RWPE2 (cell line): ENCODE results near the gene G3BP1.
A peak's percentile ranks its signal among the peaks of the same experiment; 100 is the strongest.

ENCODE experiments used
- ATAC-seq: fragments of 200-7000 bp; cut with Tn5 transposase; 3 replicates; pipeline ENCODE4 v1.9.1; 2021; ENCODE audit warnings: low read depth
- DNase-seq: peaks from one replicate; pipeline ENCODE4 v3.0.0-alpha.2; 2020; ENCODE audit warnings: low spot score
- H3K27ac ChIP-seq: fragments of 450-650 bp; 2 replicates; pipeline ENCODE4 v1.5.1; 2017; ENCODE audit warnings: mild to moderate bottlenecking; ENCODE audit not compliant: poor library complexity, severe bottlenecking
- H3K27me3 ChIP-seq: fragments of 250-450 bp; sonication (Bioruptor Pico); 2 replicates; pipeline ENCODE4 v1.5.1; 2021; ENCODE audit warnings: mild to moderate bottlenecking, moderate library complexity; ENCODE audit not compliant: insufficient read depth, poor library complexity, severe bottlenecking
- H3K36me3 ChIP-seq: fragments of 250-450 bp; sonication (Bioruptor Pico); 2 replicates; pipeline ENCODE4 v1.5.1; 2020; ENCODE audit warnings: low read depth, mild to moderate bottlenecking, moderate library complexity
- H3K4me1 ChIP-seq: fragments of 250-450 bp; sonication (Bioruptor Pico); 2 replicates; pipeline ENCODE4 v1.5.1; 2021; ENCODE audit warnings: mild to moderate bottlenecking, moderate library complexity; ENCODE audit not compliant: insufficient read depth, poor library complexity, severe bottlenecking
- H3K4me3 ChIP-seq: fragments of 250-450 bp; sonication (Bioruptor Pico); 2 replicates; pipeline ENCODE4 v1.5.1; 2021; ENCODE audit warnings: mild to moderate bottlenecking, moderate library complexity; ENCODE audit not compliant: severe bottlenecking
- H3K9me3 ChIP-seq: fragments of 250-450 bp; sonication (Bioruptor Pico); 2 replicates; pipeline ENCODE4 v1.5.1; 2021; ENCODE audit warnings: mild to moderate bottlenecking, moderate library complexity; ENCODE audit not compliant: severe bottlenecking
- CTCF ChIP-seq: fragments of 450-650 bp; IDR thresholded peaks from one replicate; pipeline ENCODE4 v1.5.1; 2017; ENCODE audit warnings: mild to moderate bottlenecking, moderate library complexity; ENCODE audit not compliant: poor library complexity, severe bottlenecking

The G3BP1 gene

GRCh38 chr5:151733358-151734063 lies 38.2 kb upstream of the G3BP1 start:
- no peak overlapping the region for H3K4me3 ChIP-seq
- H3K27me3 ChIP-seq: no peaks in the 10 kb centered on the region
- DNase-seq (no peak), ATAC-seq (no peak)
- no peaks in the 10 kb centered on the region for H3K9me3 ChIP-seq
- no peak overlapping the region for H3K27ac ChIP-seq
- H3K4me1 ChIP-seq: no peaks in the 10 kb centered on the region
- H3K36me3 ChIP-seq: no peaks in the 10 kb centered on the region
- TF ChIP-seq CTCF: no peak

- no peak for TF ChIP-seq CTCF
Measured at GRCh38 chr5:151734064-151734408, 37.7 kb upstream of the G3BP1 start.

GRCh38 chr5:151735646-151736045 lies 36.1 kb upstream of the G3BP1 start:
- Histone ChIP-seq H3K27ac (no peak overlapping the region), H3K9me3 (no peaks in the 10 kb centered on the region), H3K4me3 (no peak overlapping the region), H3K4me1 (peaks cover 12% of the 10 kb centered on the region), H3K27me3 (no peaks in the 10 kb centered on the region), H3K36me3 (no peaks in the 10 kb centered on the region)
- TF ChIP-seq CTCF: no peak
- no peak for ATAC-seq
- no peak for DNase-seq

More at GRCh38 chr5:151734064-151734408, 37.7 kb upstream of the G3BP1 start:
- no peak for DNase-seq
- Histone ChIP-seq H3K27ac (no peak overlapping the region), H3K4me3 (no peak overlapping the region), H3K4me1 (no peaks in the 10 kb centered on the region), H3K9me3 (no peaks in the 10 kb centered on the region), H3K36me3 (no peaks in the 10 kb centered on the region), H3K27me3 (no peaks in the 10 kb centered on the region)
- no peak for ATAC-seq

- ATAC-seq (no peak), DNase-seq (no peak)
- no peak for TF ChIP-seq CTCF
- H3K27ac ChIP-seq: no peak overlapping the region
- peaks cover 6% of the 10 kb centered on the region for H3K36me3 ChIP-seq
- H3K27me3 ChIP-seq: no peaks in the 10 kb centered on the region
- peaks cover 29% of the 10 kb centered on the region for H3K4me1 ChIP-seq
- H3K4me3 ChIP-seq: no peak overlapping the region
- no peaks in the 10 kb centered on the region for H3K9me3 ChIP-seq
Measured at GRCh38 chr5:151737431-151737830, 34.3 kb upstream of the G3BP1 start.

- ATAC-seq (no peak), DNase-seq (no peak)
- peaks cover 14% of the 10 kb centered on the region for H3K36me3 ChIP-seq
- no peak overlapping the region for H3K4me3 ChIP-seq
- peaks cover 29% of the 10 kb centered on the region for H3K4me1 ChIP-seq
- peak overlapping the region; percentile 98 for H3K27ac ChIP-seq
- H3K9me3 ChIP-seq: no peaks in the 10 kb centered on the region
- TF ChIP-seq CTCF: no peak
- H3K27me3 ChIP-seq: no peaks in the 10 kb centered on the region
Measured at GRCh38 chr5:151738125-151738848, 33.5 kb upstream of the G3BP1 start.
